ENCODE data around the gene REC114.

The REC114 gene

DNA sequence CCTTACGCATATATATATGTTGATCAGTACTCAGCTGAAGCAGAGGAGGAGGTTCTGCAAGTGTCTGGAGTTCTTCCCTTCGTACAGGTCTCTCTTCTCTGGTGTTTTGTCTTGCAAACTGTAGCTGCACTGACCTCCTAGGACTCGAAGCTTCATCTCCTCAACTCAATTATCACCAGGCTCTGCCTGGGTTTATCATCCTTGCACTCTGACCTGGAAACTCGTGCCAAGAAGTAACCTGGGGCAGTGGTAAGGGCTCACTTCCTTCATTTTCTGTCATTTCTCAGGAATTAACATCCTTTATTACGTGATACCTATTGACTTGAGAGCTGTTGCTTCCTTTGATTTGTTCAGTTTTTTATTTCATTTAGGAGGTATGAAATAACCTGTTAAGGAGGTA is 14.4 kb downstream of the REC114 start:
- no peak for DNase-seq (ENCODE audit: low read depth)

DNA sequence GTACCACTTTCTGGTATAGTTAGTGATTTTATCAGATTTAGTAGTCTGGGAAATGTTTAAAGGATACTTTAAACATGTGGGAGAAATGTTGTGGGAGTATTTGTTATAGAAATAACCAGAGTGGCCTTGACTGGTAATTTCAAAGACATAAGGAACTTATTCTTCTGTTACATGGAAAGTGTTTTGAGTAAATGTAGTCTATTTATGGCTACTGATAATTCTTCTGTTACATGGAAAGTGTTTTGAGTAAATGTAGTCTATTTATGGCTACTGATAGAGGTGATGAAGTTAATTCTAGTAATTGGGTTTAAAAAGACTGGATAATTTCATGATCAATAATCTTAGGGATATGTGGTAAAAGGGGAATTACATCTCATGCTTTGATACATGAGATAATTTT is 17.7 kb downstream of the REC114 start:
- DNase-seq (ENCODE audit: low read depth): no peak

DNA sequence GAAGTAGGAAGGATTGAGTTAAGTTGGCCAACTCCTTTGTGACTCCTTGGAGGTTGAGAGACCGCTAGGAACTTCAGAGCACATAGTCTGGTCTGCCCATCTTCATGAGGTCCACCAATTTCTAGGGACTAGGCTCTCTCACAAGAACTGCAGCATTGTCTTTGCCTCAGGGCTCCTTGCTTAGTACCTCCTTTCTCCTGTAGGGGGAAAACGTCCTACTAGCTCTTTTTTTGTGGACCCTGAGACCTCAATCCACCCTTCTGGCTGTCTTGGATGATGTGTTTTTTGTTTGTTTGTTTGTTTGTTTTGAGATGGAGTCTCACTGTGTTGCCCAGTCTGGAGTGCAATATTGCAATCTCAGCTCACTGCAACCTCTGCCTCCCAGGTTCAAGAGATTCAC is 21.6 kb downstream of the REC114 start:
- DNase-seq (ENCODE audit: low read depth): no peak

DNA sequence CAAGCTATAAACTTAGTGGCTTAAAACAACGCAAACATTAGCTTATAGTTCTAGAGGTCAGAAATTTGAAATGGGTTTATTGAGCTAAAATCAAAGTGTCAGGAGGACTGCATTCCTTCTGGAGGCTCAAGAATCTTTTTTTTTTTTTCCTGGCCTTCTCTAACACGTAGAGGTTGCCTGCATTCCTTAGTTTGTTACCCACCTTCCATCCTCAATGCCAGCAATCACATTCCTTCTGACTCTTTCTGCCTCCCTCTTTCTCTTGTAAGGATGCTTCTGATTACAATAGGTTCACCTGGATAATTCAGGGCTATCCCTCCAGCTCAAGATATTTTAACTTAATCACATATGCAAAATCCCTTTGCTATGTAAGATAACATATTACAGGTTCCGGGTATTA is 24.8 kb downstream of the REC114 start:
- no peak for DNase-seq (ENCODE audit: low read depth)

DNA sequence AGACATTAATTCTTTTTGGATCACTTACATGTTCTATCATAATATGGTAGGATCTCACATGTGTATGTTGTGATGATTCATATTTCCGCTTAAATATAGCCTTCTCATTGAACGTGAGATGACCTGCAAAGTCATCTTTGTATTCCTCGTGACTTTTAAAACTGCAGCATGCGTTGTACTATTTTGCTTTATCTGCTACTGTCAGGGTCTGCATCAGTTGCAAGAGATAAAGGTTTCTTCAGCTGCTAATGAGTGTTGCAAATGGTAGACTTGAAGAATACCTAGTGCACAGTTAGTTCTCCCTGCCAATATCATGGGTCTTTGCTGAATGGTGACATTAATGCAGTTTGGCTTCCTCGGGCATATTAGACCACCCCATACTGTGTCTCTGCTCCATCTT is 31.8 kb downstream of the REC114 start:
- no peak for DNase-seq (ENCODE audit: low read depth)

DNA sequence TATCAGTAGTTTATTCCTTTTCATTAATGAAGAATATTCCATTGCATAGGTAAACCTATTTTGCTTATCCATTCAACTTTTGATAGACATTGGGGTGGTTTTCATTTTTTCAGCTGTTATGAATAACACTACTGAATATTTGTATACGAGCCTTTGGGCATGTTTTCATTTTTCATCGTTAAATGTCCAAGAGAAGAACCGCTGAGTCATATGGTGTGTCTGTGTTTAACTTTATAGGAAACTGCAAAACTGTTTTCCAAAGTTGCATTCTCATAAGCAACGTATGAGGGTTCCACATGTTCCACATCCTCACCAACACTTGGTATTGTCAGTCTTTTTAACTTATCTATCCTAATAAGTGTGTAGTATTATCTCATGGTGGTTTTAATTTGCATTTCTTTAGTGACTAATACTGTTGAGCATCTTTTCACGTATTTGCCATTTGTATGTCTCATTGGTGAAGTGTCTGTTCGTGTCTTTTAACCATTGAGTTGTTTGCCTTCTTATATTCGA is 33.8 kb downstream of the REC114 start:
- no peak for DNase-seq (ENCODE audit: low read depth)

DNA sequence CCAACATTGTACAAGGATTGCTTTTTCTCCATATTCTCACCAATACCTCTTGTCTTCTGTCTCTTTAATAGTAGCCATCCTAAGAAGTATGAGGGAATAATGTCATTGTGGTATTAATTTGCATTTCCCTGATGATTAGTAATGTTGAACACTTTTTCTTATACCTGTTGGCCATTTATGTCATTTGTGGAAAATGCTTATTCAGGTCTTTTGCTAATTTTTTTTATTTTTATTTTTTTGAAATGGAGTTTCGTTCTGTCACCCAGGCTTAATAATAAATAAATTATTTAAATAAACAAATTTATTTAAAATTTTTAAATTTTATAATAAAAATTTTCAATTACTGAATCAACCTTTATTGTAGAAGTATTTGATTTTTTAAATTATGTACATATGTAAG is 37.1 kb downstream of the REC114 start:
- no peak for DNase-seq (ENCODE audit: low read depth)

DNA sequence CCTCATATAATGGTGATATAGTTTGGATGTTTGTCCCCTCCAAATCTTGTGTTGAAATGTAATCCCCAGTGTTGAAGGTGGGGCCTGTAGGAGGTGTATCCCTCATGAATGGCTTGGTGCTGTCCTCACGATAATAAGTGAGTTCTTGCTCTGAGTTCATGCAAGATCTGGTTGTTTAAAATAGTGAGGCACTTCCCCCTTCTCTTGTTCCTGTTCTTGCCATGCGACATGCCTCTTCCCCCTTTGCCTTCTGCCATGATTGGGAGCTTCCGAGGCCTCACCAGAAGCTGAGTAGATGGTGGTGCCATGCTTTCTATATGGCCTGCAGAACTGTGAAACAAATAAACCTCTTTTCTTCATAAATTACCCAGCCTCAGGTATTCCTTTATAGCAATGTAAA is 39.2 kb downstream of the REC114 start:
- no peak for DNase-seq (ENCODE audit: low read depth)

DNA sequence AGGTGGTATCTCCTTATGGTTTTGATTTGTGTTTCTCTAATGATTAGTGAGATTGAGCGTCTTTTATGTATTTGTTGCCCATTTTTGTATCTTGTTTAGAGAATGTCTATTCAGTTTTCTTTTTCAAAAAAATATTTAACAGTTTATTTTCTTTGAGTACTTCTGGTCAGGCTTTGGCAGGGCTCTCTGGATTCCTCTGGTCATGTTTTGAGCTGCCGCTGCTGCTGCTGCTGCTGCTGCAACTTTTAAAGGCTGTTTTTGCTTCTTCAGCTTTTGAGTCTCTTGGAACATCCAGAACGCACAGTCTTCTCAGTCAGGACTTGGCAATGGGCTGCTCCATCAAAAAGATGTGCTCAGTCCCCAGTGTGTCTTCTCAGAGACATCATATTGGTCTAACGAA is 40.1 kb downstream of the REC114 start:
- no peak for DNase-seq (ENCODE audit: low read depth)

DNA sequence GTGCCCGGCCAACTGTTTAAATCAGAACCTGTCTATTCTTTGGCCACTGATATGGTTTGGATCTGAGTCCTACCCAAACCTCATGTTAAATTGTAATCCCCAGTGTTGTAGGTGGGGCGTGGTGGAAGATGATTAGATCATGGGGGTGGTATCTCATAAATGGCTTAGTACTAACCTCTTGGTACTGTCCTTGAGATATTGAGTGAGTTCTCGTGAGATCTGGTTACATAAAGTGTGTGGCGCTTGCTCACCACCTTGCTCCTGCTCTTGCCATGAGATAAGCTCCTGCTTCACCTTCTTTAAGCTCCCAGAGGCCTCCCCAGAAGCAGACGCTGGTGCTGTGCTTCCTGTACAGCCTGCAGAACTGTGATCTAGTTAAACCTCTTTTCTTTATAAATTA is 42.4 kb downstream of the REC114 start:
- DNase-seq (ENCODE audit: low read depth): no peak

DNA sequence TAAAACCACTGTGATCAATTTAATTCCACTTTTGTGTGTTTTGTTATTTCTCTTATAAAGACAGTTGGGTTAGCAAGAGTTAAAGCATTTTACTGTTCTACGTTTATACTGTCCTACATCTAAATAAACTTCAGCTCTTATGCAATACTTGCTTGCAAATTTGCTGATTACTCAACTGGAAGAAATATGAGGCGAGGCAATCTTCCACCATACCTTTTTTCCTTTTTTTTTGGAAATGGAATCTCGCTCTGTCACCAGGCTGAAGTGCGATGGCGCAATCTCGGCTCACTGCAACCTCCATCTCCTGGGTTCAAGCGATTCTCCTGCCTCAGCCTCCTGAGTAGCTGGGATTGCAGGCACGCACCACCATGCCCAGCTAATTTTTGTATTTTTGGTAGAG is 42.9 kb downstream of the REC114 start:
- peak; percentile 3 for DNase-seq (ENCODE audit: low read depth)

DNA sequence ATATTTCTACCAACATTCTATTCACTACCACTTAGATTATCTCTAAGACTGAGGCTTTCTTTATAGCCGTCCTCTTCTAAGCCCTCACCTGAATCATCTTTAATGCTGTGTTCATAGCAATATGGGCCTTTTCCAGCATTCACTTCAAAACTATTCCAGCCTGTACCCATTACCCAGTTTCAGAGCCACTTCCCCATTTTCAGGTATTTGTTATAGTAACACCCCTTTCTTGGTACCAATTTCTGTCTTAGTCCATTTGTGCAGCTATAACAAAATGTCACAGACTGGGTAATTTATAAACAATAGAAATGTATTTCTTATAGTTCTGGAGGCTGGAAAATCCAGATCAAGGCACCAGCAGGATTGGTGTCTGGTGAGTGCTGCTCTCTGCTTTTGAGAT is 45.7 kb downstream of the REC114 start:
- no peak for DNase-seq (ENCODE audit: low read depth)

DNA sequence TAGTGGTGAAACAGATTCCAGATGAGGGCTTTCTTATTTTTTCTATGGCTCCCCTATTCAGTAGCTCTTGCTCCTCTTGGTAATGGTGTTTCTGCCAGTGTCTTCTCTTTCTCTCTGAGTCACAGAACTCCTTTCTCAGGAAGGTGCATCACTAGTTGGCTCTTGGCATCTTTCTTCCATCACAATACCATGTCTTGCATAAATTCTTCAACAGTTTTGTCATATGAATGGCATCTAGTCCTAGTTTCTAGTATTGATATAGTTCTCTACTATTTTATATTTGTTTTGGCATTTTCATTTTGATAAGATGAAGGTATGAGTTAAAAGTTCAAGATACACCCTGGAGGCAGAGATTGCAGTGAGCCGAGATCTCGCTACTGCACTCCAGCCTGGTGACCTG is 51.0 kb downstream of the REC114 start:
- no peak for DNase-seq (ENCODE audit: low read depth)

DNA sequence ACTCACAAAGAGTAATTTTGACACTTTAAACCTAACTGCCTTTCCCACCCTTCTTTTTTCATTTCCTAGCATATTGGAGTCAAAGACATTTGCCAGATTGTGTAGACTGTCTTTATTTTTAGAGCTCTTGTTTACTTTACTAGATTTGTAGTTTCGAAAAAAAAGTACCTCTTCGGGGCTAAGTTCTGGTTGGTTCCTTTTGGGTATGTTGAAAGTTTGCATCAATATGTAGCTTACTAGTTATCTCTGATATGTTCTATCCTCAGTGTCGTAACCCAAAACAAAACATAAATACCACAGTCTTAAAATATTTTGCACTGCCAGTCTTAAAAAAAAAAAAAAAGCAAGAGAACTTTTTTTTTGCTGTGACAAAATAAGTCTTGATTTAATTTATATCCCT is 52.2 kb downstream of the REC114 start:
- DNase-seq (ENCODE audit: low read depth): no peak

DNA sequence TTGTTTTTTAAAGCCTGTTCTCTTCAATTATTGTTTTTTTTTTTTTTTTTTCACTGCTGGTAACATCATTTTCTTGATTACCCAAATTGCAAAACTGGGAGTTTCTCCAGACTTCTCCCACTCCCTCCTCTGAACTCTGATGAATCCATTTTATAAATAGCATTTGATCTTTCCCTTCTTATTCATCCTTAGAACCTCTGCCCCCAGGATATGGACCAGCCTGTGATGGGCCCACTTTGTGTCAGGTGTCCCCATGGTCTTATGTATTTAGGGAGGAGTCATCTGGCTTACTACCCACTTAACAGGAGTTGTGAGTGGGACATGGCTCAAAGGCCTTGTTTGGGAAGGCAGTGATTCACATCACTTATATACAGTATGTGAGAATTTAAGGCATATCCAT is 57.7 kb downstream of the REC114 start:
- no peak for DNase-seq (ENCODE audit: low read depth)

DNA sequence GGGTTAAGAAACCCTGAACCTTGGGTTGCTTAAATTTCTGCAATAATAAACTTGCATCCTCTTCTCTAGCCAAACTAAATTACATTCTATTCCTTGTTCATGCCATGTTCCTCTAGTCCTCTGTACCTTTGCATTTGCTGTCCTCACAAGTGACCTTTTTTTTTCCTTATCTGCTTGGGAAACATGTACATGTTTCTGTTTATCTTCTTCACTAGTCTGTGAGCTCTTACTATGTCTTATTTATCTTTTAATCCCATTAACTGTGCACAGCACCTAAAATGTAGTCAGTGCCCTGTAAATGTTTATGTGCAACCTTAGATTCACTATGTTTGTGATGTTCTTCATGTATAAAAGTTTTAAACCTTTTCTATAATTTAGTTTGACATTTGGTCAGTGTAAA is 61.9 kb downstream of the REC114 start:
- no peak for DNase-seq (ENCODE audit: low read depth)

DNA sequence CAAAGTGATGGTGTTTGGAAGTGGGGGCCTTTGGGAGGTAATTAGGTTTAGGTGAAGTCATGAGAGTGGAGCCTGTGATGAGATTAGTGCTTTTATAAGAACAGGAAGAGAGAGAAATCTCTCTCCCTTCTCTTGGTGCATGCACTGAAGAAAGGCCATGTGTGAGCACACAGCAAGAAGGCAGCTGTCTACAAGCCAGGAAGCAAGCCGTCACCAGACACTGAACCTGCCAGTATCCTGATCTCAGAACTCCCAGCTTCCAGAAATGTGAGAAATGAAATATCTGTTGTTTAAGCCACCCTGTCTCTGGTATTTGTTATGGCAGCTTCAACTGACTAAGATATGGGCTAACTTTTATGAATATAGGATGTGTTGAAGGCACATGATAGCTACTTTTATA is 72.6 kb downstream of the REC114 start:
- DNase-seq (ENCODE audit: low read depth): no peak

DNA sequence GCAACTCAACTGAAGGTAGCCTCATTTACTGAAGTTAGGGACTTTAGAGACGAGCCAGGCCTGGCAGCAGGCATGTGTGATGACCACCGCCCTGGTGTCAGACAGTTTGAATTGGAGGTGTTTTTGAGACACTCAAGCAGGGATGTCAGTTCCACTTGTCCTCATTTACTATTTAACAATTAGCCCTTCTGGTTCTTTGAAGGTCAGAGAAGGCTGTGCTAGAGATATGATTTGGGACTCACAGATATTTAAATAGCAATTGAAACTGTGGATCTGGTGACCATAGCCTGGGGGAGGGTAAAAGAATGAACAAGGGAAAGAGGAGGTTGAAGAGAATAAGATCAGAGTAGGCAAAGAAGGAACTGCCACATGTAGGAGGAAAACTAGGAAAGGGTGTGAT is 74.6 kb downstream of the REC114 start:
- DNase-seq (ENCODE audit: low read depth): no peak

DNA sequence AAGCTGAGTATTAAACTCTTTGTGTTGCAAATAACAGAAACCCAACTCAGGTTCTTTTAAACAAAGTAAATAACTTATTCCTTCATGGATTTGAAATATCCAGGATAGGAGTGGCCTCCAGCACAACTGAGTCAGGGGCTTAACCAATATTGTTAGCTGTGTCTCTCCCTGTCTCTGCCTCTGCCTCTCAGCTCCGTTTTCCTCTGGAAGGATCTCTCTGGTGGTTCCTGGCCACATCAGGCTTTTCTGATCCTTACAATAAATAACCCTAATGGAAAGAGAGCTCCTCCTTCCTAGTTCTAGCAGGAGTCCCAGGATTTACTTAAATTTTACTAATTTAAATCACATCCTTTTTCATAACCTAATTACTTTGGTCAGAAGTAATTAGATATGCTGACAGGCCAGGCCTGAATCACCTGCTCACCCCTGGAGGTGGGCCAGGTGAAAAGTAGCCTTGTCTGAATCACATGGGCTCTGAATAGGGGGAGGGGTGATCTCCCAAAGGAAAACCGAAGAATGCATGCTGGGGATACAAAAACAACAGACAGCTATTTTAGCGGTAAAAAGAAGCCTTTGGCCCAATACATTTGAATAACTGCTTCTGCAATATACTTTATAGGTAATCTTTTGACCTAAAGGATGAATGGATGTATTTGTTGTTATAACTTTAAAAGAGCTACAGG is 75.4 kb downstream of the REC114 start:
- DNase-seq (ENCODE audit: low read depth): no peak

DNA sequence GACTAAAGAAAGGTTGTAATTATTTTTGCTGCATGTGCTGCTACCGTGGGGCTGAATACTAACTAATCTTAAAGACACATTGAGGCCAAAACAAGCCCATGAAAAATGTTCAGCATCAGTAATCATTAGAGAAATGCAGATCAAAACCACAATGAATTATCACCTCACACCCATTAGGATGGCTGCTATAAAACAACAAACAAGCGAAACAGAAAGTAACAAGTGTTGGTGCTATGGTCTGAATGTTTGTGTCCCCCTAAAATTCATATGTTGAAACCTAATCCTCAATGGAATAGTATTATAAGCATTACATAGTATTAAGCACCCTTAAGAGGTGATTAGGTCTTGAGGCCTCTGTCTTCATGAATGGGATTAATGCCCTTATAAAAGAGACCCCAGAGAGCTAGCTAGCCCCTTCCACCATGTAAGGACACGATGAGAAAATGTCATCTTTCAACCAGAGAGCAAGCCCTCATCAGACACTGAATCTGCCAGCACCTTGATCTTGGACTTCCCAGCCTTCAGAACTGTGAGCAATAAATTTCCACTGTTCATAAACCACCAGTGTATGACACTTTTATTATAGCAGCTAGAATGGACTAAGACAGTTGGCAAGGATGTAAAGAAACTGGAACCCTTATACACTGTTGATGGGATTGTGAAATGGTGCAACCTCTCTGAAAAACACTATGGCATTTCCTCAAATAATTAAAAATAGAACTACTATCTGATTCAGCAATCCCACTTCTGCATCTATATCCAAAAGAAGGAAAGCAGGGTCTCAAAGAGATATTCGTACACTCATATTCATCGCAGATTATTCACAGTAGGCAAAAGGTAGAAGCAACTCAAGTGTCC is 76.1 kb downstream of the REC114 start:
- no peak for DNase-seq (ENCODE audit: low read depth)

DNA sequence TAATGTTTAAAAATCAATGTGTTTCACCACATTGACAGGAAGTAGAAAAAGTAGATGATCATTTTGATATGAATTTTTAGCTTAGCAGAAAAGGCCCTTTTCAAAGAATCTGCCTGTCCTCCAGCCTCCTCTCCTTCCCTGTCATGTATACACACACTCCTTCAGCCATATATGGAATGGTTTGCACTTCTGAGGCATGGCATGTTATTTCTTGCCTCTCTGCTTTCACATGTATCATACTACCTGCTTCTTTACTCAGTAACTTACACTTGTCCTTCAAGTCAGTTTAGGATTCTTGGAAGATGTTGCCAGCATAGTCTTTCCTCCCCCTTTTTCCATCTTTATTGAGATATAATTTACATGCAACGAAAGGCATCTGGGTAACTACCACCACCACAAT is 79.0 kb downstream of the REC114 start:
- no peak for DNase-seq (ENCODE audit: low read depth)

DNA sequence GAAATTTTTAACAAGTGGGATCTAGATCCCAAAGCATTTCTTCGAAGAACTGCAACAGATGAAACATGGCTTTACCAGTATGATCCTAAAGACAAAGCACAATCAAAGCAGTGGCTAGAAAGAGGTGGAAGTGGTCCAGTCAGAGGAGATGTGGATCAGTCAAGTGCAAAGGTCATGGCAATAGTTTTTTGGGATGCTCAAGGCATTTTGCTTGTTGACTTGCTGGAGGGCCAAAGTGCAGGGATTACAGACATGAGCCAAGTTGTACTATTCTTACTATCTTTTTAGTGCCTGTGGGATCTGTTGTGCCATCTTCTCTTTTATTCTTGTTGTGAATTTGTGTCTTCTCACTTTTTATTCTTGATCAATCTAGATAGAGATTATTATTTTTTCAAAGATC is 82.0 kb downstream of the REC114 start:
- no peak for DNase-seq (ENCODE audit: low read depth)

DNA sequence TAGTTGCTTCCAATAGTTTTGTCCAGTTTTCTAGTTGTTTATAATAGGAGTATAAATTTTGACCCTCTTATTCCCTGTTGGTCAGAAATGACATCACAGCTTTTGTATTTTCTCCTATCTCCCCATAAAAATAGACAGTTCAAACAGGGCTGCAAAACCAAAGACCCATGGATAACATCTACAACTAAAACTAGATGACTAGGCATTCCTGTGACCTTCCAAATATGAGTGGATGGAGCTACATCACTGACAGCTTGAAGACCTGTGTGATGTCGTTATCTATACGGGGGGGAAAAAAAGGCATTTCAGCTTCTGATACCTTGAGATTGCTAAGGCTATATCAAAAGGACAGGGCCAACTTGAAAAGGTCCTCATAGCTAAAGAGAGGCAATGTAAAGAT is 84.6 kb downstream of the REC114 start:
- no peak for DNase-seq (ENCODE audit: low read depth)

DNA sequence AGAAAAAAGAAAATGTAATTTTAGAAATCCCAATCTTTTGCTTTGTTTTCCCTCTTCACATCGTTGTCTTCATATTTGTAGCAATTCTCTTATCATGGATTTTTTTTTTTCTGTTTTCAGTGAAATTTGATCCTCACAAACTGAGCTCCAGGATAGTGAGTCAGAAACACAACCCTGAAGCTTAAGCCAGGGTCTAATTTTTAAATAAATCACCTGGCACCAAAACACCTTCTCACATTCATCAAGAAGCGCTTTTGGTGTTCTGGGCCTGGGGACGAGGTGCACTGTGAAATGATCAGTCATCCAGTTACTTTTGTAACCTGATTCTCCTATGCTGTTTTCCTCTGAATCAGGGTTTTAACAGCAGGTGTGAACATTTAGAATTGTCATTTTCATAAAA is 87.7 kb downstream of the REC114 start:
- DNase-seq (ENCODE audit: low read depth): no peak

Data from GM04504 (cell line).